ENCODE data around the gene OR6B3. TPM values are rescaled to one million over a fixed set of nuclear protein-coding genes. Genes with fewer than 3 reads are reported as not detected.

Gene OR6B3
- total RNA-seq, 4 donors from 2014 or later = not detected

DNA sequence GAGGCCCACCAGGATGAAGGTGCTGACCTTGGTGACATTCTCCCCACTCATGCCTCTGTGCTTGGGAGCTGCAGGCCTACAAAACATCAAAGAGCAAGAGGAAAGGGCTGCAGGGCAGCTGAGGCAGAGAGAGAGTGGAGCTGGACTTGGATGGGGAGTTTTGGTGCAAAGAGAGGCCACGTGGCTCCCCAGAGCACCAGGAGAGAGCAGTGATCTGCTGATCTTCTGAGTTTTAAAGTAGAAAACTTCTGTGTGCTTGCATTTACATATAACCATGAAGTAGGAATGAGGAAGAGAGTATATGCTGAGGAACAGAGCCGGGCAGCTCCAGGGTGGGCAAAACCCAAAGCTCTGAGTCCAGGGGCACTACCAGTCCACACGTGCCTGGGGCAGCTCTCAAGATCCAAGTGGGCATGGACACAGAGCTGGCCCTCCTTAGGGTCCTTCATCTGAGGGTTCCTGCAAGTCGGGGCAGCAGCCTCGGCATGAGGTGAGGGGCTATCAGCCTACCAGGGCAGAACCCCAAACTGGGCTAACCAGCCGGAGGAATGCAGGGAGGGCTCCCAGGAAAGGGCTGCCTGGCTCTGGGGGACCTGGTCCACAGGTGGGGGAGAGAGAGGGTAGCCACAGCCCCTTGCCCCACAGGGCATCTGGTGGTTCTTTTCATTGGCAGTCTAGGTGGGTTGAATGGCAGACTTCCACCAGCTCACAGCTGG lies 22.8 kb downstream of the OR6B3 start, which contains the start of gene OR6B2:
Gene OR6B2, minus strand, starts transcription at position 51 of the 716 bp plus-strand sequence. Its CDS starts 0 bp downstream, at position 51.
- TF ChIP-seq, protein P1, sequence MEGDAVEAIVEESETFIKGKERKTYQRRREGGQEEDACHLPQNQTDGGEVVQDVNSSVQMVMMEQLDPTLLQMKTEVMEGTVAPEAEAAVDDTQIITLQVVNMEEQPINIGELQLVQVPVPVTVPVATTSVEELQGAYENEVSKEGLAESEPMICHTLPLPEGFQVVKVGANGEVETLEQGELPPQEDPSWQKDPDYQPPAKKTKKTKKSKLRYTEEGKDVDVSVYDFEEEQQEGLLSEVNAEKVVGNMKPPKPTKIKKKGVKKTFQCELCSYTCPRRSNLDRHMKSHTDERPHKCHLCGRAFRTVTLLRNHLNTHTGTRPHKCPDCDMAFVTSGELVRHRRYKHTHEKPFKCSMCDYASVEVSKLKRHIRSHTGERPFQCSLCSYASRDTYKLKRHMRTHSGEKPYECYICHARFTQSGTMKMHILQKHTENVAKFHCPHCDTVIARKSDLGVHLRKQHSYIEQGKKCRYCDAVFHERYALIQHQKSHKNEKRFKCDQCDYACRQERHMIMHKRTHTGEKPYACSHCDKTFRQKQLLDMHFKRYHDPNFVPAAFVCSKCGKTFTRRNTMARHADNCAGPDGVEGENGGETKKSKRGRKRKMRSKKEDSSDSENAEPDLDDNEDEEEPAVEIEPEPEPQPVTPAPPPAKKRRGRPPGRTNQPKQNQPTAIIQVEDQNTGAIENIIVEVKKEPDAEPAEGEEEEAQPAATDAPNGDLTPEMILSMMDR (IDR thresholded peaks at IDR 0.05; ENCODE audit: low read depth) = no peak

DNA sequence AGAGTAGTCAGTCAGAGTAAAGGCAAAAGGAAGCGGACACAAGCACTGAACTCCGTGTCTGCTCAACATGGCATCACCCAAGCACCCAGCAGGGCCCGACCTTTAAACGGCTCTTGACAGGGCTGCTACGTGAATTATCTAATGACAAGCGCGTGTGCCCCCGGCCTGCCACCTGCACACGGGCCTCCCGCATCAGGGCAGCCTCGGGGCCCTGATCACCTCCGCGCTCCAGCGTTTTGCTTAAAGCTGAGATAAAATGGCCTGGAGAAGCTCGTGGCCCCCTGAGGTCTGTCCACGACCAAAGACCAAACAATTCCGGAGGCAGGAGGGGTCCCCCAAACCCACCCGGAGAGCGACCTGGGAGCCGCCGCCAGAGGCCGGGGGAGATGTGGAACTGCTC lies 28.6 kb downstream of the OR6B3 start:
- TF ChIP-seq, protein P1 (IDR thresholded peaks at IDR 0.05; ENCODE audit: low read depth) = no peak

DNA sequence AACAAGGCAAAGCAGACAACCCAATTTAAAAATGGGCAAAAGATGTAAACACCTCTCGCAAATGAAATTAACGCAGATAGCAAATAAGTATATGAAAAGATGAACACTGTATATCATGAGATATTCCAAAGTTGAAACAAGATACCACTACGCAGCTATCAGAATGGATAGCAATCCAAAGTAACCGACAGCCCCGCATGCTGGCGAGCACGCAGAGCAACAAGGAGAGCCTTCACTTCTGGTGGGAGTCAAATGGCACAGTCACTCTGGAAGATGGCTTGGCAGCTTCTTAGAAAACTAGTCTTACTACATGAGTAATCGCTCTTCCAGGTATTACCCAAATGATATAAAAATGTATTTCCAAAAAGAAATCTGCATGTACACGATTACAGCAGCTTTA lies 29.5 kb downstream of the OR6B3 start:
- TF ChIP-seq, protein P1 (IDR thresholded peaks at IDR 0.05; ENCODE audit: low read depth) = no peak

DNA sequence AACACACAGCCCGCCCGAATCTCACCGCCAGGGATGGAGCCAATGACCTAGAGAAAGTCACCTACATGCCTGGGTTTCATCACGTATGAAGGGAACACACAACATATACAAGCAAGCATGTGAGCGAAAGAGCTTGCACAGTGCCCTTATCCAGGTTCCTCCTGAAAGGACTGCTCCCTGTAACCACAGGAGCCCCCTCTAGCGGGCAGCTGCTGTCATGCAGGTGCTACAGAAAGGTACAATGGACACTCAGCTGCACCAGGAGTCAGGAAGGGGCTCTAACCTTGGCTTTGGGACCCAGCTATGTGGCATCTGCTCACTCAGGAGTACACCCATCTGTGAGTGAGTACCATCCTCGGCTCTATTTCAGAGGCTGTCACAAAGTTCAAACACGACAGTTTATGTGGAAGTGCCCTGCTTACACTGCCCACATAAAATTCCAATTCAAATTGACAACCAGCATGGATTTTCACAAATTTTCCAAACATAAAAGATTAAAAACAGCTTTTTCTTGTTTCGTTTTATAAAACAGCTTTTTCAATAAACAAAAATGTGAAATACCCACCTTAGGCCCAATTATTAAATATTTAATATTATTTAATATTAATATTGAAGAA lies 31.7 kb downstream of the OR6B3 start:
- TF ChIP-seq, protein P1 (IDR thresholded peaks at IDR 0.05; ENCODE audit: low read depth) = no peak

DNA sequence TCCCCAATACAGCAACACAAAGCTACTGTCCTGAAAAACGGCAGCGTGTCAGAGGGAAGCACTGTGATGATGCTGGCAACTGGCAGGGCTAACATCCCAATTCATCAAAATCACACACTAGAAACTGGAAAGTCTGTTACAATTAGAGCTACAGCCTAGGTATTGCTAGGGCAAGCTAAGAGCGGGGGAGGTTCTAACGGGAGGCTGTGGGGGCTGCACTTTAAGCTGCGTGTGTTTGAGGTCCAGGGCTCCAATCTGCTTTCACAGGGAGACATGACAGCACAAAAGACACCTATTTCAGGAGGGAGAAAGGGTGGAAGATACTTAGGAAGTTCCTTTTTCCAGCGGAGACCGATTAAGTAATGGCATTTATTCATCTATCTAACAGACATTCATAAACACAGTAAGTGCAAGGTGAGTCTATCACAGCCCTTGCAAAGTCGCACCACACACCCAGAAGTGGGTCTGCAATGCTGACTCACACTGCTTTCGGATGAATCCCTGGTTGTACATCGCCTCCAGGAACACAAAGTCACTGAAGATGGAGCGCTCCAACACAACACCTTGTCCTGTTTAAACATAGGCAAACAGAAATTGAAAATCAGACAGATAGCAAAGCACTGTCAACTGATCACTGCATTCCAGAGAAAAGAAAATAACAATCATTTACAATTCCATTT lies 35.1 kb downstream of the OR6B3 start:
- TF ChIP-seq, protein P1 (IDR thresholded peaks at IDR 0.05; ENCODE audit: low read depth) = no peak

DNA sequence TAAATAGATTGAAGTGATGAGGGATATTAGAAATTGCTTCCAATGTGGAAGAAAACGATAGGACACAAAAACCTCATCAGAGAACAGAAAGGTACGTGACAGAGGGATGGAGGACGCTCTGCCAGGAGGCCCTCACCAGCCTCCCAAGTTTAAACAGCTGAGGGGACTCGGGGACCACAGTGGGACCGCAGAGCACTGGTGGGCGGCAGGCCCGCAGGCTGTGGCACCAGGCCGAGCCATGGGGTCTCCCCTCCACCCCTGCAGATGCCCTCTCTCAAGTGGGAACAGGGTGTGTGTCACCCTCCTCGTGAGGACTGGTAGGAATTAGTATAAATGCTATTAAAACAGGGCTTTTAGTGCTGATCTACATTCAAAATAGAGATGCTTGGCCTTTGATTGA lies 39.0 kb downstream of the OR6B3 start:
- TF ChIP-seq, protein P1 (IDR thresholded peaks at IDR 0.05; ENCODE audit: low read depth) = no peak

DNA sequence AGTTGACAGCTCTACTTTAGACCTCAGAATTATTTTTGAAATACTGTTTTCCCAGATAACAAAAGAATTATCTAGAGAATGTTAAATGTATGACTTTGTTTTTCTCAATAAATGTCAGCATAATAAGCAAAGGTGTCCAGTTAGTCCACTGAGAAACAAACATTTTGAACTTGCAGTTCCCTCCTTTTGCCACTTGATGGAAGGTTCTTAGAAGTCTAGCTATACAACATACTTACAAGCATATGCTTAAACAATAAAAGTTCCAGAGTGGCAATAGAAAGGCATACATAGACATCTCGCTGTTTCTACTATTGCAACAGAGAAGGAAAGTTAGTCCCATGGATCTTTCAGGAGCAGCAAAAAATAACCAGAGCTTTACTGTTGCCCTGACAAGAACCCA lies 40.0 kb downstream of the OR6B3 start:
- TF ChIP-seq, protein P1 (IDR thresholded peaks at IDR 0.05; ENCODE audit: low read depth) = no peak

All from subcutaneous adipose tissue (tissue), 4 donors.